Stimulated activated CD8-positive, alpha-beta memory T cell treated with anti-CD3 and anti-CD28 coated beads, Interleukin-15, amount 100 ng/mL, for 24 hours (primary cell): ENCODE data around the gene CDK14.
"Not testable (repeated sequence)": the region's sequence is repeated elsewhere in the genome, so short reads cannot be mapped to it uniquely, and the experiment has no call there.

Experiments
- DNase-seq: peaks from one replicate; pipeline ENCODE4 v3.0.0-alpha.2; 2020; ENCODE audit warnings: low read depth

Gene CDK14

GRCh38 chr7:90794234-90794633, 198.1 kb downstream of the CDK14 start:
- not testable (repeated sequence) for DNase-seq

GRCh38 chr7:90797596-90797995, 201.5 kb downstream of the CDK14 start:
- no peak for DNase-seq

- DNase-seq, result no peak
Measured at GRCh38 chr7:90804370-90804769, 208.2 kb downstream of the CDK14 start.

DNA sequence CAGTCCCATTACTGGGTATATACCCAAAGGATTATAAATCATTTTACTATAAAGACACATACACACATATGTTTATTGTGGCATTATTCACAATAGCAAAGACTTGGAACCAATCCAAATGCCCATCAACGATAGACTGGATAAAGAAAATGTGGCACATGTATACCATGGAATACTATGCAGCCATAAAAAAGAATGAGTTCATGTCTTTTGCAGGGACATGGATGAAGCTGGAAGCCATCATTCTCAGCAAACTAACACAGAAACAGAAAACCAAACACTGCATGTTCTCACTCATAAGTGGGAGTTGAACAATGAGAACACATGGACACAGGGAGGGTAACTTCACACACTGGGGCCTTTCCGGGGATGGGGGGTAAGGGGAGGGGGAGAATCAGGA, 219.4 kb downstream of the CDK14 start:
- not testable (repeated sequence) for DNase-seq

DNA sequence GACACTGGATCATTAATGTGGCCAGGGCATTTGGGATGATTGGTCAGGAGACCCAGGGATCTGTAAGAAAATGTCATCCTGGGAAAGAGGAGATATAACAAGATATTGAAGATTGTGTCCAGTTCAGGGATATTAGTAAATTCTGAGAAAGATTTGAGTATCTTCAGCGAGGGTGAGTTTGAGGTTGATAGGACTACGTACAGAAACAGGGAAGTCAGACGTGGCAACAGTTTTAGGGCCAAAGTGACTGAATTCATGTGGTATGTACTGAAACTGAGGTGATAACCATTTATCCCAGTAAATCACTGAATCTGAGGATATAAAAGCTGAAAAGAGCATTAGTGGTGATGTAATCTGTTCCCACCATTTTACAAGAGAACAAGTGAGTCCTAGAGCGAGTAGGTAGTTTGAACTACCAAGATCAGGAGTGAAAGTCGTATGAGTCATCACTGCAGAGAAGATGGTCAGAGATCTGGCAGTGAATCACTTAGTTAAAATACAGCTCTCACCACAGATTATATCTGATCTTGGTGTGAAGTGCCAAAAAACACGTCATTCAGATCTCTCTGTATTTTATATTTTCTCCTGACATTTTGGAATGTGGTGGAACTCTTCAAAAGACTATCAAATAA, 220.5 kb downstream of the CDK14 start:
- DNase-seq, result no peak

DNA sequence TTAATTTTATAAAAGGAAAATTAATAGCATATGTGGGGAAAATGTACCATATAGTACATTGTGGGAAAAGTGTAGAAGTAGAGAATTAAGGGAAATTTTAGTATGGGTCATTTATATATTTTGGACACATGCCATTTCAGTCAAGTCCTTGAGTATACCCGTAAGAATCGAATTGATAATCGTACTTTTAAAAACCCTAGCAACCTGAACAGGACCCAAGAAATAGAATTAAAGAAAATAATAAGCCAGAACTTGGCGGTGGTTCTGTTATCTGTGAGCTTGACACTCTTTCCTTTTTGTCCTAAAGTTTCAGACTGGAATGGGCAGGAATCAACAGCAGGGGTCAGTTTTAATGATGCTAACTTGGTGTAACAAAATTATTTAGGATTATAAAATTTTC, 221.0 kb downstream of the CDK14 start:
- DNase-seq, result no peak

DNA sequence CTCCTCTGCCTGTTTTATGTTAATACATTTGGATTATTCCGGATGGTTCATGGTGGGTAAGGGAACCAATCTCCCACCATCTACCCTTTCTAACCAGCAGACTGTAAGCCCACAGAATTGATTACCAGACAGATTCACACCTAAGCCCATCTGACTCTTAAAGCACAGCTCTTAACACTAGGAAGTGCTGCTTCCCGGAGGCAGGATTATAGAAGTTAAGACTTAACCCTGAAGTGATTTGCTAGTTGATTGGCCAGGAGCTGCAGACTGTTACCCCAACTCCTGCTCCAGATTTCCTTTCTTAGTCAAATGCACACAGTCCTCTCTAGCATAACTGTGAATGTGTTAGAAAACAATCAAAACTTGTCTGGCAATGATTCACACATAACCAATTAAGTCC, 221.7 kb downstream of the CDK14 start:
- no peak for DNase-seq

DNA sequence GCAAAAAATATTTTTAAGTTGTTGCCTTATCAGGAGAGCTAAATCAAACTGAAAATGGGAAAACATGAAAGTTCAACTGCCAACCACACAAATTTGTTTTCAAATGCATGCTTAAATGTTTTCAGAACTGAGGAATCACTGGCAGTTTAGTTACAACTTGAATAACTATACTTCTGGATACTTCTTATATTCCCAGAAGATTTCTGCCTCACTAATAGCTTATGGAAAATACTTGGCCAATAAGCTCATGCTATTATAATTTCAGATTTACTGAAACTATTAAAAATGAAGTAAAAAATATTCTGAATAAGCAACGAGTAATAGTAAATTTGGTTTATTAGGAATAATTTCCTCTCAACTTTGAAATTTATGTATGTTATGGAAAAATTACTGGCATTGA, 222.2 kb downstream of the CDK14 start:
- DNase-seq, result no peak

DNA sequence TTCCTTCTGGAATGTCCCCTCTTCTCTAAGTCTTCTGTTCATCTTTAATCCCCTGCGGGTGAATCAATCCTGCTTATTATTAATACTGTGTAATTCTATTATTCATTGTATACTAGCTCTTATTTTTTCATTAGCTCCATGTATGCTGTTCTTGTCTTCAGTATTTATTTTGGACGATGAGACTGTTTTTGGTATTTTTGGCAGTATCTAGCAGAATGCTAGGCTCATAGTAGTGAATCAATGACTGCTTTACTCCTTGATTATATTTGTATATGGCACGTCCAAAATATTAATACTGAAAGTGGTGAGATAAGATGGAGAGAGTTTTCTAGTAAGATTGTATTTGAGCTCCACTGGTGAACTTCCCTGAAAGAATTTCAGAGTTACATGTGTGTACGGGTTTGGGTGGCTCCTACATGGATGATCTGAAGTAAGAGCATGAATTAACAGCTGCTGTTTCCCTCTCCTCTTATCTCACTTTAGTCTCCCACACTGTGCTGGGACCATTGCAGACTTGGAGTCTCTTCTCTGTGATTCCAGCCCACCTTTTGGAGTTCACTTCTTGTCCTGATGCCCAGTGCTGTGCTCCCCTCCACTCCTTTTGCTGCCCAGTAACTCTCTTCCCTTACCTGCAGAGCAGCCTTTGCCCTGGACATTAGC, 226.0 kb downstream of the CDK14 start:
- no peak for DNase-seq

GRCh38 chr7:90824386-90825307, 228.5 kb downstream of the CDK14 start:
- DNase-seq, result no peak

DNA sequence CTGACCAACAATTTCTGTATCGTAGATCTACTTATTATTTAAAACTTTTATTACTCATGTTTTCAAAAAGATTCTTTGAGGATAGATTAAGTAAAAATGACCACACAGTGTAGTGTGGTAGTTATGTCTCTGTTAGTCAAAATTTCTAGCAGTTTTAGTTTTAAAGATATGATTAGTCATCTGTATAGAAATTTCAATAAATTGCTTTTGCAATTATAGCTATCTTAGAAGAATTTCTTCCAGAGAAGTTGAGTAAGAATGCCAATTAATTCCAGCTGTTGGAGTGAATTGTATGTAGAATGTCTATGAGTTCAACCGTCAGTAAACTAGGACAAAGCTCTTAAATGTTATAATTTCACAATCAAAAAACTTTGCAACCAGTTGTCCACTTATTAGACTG, 229.7 kb downstream of the CDK14 start:
- no peak for DNase-seq

DNA sequence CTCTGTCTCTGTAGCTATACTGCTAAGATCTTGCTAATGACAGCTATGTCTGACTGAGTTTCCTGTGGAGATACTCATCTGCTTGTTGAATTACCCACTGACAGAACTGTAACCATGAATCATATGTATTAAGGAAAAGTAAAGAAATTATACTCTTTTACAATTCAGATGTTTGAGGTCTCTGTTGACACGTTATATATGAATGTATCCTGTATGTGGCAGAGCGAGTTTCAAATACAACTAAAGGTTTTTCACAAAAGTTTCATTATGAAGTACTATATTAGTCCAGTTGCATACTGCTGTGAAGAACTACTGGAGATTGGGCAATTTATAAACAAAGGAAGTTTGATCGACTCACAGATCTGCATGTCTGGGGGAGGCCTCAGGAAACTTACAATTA, 232.5 kb downstream of the CDK14 start:
- DNase-seq, result no peak

GRCh38 chr7:90830308-90830707, 234.2 kb downstream of the CDK14 start:
- no peak for DNase-seq

DNA sequence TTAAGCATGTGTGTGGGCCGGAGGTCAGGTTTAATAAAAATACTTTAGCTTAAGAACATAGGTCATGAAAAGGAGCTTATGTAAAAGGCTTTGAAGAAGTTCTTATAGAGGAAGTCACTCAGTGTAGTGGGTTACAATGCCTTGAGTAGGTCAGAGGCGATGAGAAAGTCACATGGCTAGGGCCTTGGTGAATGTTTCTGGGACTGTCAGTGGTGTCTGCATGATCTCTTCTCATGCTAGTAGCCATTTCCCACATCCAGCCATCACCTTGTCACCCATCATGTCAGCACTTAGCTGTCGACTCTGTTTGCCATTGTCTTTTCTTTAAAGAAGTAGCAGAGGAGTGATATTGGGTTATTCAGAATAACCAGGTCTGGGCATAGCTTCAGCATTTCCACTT, 236.6 kb downstream of the CDK14 start:
- no peak for DNase-seq

DNA sequence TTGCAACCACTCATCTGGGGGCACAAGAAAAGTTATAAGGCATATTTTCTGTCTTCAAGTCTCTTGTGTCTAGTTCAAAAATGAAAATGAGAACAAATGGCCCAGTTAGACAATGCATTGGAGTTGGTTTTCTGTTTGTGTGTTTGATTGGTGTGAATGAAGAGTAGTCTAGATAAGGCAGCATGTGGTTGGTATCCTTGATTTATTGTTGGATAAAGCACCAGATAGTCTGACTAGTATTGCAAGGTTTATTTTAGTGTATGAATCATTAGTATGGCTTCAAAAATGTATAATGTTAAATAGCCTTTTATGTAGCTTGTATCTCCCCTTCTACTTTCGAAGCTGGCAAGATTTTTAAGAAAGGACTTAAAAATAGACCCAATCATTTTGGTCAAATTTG, 237.3 kb downstream of the CDK14 start:
- DNase-seq, result no peak

DNA sequence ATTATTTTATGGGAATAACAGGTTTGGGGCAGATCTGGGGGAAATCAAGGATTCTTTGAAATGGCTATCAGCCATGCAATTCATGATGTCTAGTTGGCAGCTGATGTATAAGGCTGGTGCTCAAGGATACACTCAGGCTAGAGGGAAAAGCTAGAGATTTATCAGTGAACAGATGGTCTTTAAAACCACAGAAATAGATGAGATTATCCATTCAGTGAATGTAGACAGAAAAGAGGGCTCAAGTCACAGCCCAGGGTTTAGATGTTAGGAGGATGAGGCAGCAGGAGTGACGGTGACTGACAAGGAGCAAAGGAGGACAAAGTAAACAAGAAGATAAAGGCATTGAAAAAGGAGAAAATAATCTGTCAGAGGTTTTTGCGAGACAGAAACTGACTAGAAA, 238.7 kb downstream of the CDK14 start:
- DNase-seq, result no peak

DNA sequence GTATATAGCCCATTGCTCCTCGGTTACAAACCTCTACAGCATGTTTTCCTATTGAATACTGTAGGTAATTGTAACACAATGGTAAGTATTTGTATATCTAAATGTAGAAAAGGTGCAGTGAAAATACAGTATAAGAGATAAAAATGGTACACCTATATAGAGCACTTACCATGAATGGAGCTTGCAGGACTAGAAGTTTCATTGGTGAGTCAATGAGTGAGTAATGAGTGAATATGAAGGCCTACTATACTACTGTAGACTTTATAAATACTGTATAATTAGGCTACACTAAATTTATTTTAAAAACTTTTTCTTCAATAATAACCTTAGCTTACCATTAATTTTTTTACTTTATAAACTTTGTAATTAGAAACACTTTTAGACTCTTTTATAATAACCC, 239.7 kb downstream of the CDK14 start:
- no peak for DNase-seq

DNA sequence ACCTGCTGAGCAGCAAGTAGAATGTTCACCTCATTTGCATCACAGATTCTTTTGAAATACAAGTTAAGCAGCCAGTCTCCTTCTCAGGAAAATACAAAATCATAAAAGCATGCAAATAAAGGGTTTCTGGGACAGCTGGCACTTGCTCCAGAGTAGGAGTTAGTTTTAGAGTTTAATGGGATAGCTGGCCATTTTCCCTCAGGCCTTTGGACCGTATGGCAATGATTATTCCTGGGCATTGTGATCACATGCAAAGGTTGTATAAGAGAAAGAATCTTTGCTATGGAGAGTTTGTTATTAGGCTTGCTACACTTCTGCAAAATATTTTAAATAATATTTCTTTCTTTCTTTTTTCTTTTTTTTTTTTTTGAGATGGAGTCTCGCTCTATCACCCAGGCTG, 240.8 kb downstream of the CDK14 start:
- DNase-seq, result no peak

DNA sequence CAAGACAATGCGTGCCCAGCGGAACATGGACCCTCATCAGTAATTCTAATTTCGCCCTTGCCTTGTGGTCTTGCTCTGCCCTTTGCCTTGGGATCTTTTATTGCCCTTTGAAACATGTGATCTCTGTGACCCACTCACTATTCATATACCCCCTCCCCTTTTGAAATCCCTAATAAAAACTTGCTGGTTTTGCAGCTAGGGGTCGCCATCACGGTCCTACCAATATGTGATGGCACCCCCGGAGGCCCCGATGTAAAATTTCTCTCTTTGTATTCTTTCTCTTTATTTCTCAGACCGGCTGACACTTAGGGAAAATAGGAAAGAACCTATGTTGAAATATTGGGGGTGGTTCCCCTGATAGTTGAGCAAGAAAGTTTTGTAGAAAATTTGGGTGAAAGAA, 242.7 kb downstream of the CDK14 start:
- DNase-seq, result no peak

GRCh38 chr7:90839316-90839715, 243.2 kb downstream of the CDK14 start:
- DNase-seq, result no peak

DNA sequence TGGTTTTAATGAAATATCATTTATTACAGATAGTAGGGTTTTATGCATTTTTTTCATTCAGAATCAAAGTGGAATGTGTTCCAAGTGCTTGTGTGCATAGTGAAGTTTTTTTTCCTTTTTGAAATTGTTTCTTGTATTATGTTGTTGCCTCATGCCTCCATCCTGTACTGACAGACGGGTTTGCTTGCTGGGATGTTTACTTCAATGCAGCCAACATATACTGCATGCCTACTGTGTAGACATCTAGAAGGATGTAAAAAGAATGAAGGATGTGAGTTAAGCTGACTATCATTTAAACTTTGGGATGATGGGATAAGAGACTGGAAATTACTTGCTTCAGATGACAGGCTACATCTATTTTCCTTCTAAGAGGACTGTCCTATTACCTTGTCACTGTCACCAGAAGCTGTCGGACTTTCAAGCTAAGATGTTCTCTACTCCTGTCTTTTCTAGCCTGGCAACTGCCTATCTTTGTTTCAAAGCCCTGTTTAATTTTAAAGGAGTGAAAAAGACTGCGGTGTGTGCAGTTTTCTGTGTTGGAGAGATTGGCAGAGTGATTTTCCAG, 243.7 kb downstream of the CDK14 start:
- no peak for DNase-seq

DNA sequence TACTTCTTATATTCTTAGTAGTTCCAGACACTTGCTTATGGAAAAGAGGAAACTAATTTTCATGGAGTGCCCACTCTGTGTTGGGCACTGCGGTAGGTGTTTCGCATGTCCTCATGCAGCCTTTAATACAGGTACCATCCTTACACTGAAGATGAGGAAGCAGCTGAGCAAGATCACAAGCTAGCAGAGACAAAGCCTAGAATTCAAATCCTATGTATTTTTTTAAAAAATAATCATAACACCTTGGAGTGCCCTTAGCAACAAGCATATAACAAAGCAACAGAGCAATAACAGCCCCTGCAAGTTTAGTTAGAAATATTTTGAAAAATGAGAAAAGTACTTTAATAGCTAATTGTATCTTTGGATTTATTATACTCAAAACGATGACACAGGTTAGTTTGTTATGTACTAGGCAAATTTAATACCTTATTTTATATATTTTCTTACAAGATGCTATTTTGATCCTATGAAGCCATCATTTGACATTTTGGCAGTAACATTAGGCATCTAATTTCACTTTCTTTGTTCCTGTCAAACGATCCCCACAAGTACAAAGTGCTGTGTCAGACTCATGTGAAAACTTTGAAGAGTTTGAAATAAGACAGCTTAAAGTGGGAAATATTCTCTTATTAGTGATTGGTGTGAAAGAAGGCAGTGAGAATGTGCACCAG, 245.8 kb downstream of the CDK14 start:
- DNase-seq, result no peak
